ENCODE measurements around the gene STX3.
"Not testable (repeated sequence)": the region's sequence is repeated elsewhere in the genome, so short reads cannot be mapped to it uniquely, and the experiment has no call there.

Gene STX3

DNA sequence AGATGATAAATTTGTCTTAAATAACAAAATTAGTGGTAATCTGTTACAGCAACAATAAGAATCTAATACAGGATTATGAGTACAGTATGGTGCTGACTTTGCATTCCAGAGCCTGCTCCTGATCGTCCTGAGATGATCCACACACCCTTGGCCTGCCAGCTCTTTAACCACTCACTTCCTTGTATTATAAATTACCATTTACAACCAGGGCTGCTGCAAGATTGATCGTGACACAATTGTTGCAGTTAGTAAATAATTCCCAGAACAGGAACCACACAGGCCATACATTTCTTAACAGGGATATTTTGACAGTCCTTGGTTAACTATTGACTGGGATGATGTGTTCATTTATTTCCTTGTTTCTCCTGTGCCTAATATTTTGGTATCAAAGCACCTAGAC lies 94.0 kb downstream of the STX3 start:
- peak; percentile 10 to 36 for DNase-seq (ENCODE audit: low read depth in 1 of 2, low spot score in 1 of 2)
- H3K27ac ChIP-seq (replicated peaks): peak overlapping the region; percentile 22; the same call in 1 of the 2 replicates
- no peak overlapping the region for H3K4me3 ChIP-seq (replicated peaks; ENCODE audit: insufficient read depth, low read length)
- TF ChIP-seq POLR2AphosphoS5 (IDR thresholded peaks at IDR 0.05; ENCODE audit: low read depth) (no peak), CTCF (IDR thresholded peaks at IDR 0.05; ENCODE audit: insufficient read depth, low read length) (no peak), REST (IDR thresholded peaks at IDR 0.05; ENCODE audit: insufficient replicate concordance, low read depth) (no peak), GABPA (IDR thresholded peaks at IDR 0.05; ENCODE audit: low read depth) (no peak), SPI1 (IDR thresholded peaks at IDR 0.05; ENCODE audit: borderline replicate concordance, low read depth) (no peak; the same call in 1 of the 2 replicates)
- no peaks in the 10 kb centered on the region for H3K27me3 ChIP-seq (ENCODE audit: insufficient read depth, poor library complexity, severe bottlenecking)

GRCh38 chr11:59849551-59849950 lies 94.4 kb downstream of the STX3 start:
- not testable (repeated sequence) for DNase-seq (ENCODE audit: low read depth in 1 of 2, low spot score in 1 of 2); H3K4me3 ChIP-seq (replicated peaks; ENCODE audit: insufficient read depth, low read length); H3K27me3 ChIP-seq (ENCODE audit: insufficient read depth, poor library complexity, severe bottlenecking)
- H3K27ac ChIP-seq (replicated peaks): peak overlapping the region; percentile 22; the same call in 1 of the 2 replicates

GRCh38 chr11:59851416-59851815 lies 96.2 kb downstream of the STX3 start:
- not testable (repeated sequence) for DNase-seq (ENCODE audit: low read depth in 1 of 2, low spot score in 1 of 2); H3K27ac ChIP-seq (replicated peaks); H3K4me3 ChIP-seq (replicated peaks; ENCODE audit: insufficient read depth, low read length); H3K27me3 ChIP-seq (ENCODE audit: insufficient read depth, poor library complexity, severe bottlenecking)

DNA sequence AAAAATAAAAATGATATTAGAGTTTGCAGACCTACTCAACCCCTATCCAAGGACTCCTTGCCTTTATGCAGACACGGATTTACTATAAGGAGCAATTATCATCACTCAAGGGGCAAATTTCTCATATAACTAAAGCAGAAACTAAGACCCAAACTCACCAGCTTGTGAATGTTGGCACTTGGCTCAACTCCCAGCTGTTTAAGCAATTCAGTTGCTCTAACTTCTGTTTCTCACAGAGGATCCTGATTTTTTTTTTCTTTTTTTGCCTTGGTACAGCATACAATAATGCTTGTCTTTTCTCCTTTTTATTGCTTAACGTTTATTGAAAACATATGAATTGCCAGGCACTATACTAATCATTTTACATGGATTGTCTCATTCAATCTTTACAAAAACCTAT lies 99.7 kb downstream of the STX3 start:
- DNase-seq (ENCODE audit: low read depth in 1 of 2, low spot score in 1 of 2): peak in 1 of 2 experiments; percentile 14
- TF ChIP-seq REST (IDR thresholded peaks at IDR 0.05; ENCODE audit: insufficient replicate concordance, low read depth): no peak
- TF ChIP-seq CTCF (IDR thresholded peaks at IDR 0.05; ENCODE audit: insufficient read depth, low read length): no peak
- TF ChIP-seq SPI1 (IDR thresholded peaks at IDR 0.05; ENCODE audit: borderline replicate concordance, low read depth): no peak
- no peak for TF ChIP-seq GABPA (IDR thresholded peaks at IDR 0.05; ENCODE audit: low read depth)
- TF ChIP-seq POLR2AphosphoS5 (IDR thresholded peaks at IDR 0.05; ENCODE audit: low read depth): no peak
- Histone ChIP-seq H3K27me3 (ENCODE audit: insufficient read depth, poor library complexity, severe bottlenecking) (no peaks in the 10 kb centered on the region), H3K4me3 (replicated peaks; ENCODE audit: insufficient read depth, low read length) (no peak overlapping the region), H3K27ac (replicated peaks) (no peak overlapping the region)

Measured in HL-60 (cell line).